ENCODE results near the gene ACTN4.
"Not testable (repeated sequence)": the region's sequence is repeated elsewhere in the genome, so short reads cannot be mapped to it uniquely, and the experiment has no call there.

The ACTN4 gene

GRCh38 chr19:38765214-38765613 lies 117.8 kb downstream of the ACTN4 start:
- no peak overlapping the region for H3K4me3 ChIP-seq (ENCODE audit: low read depth, low read length)
- DNase-seq (ENCODE audit: low read depth) = no peak
- no peak for TF ChIP-seq CTCF (IDR thresholded peaks at IDR 0.05; ENCODE audit: low read depth, low read length)
- no peak for TF ChIP-seq POLR2A (IDR thresholded peaks at IDR 0.05; ENCODE audit: extremely low read depth, insufficient read length)
- TF ChIP-seq MYC (IDR thresholded peaks at IDR 0.05; ENCODE audit: low read depth, low read length) = no peak
- TF ChIP-seq MAX (IDR thresholded peaks at IDR 0.05; ENCODE audit: low read depth, low read length) = no peak

GRCh38 chr19:38766276-38767047 lies 119.0 kb downstream of the ACTN4 start:
- H3K4me3 ChIP-seq (ENCODE audit: low read depth, low read length) = no peak overlapping the region
- TF ChIP-seq POLR2A (IDR thresholded peaks at IDR 0.05; ENCODE audit: extremely low read depth, insufficient read length) (no peak), CTCF (IDR thresholded peaks at IDR 0.05; ENCODE audit: low read depth, low read length) (no peak), MYC (IDR thresholded peaks at IDR 0.05; ENCODE audit: low read depth, low read length) (no peak), MAX (IDR thresholded peaks at IDR 0.05; ENCODE audit: low read depth, low read length) (no peak)
- DNase-seq (ENCODE audit: low read depth) = no peak

GRCh38 chr19:38769635-38770211 lies 122.3 kb downstream of the ACTN4 start:
- no peak overlapping the region for H3K4me3 ChIP-seq (ENCODE audit: low read depth, low read length)
- DNase-seq (ENCODE audit: low read depth) = no peak
- TF ChIP-seq MYC (IDR thresholded peaks at IDR 0.05; ENCODE audit: low read depth, low read length) = no peak
- TF ChIP-seq MAX (IDR thresholded peaks at IDR 0.05; ENCODE audit: low read depth, low read length) = no peak
- TF ChIP-seq CTCF (IDR thresholded peaks at IDR 0.05; ENCODE audit: low read depth, low read length) = no peak
- TF ChIP-seq POLR2A (IDR thresholded peaks at IDR 0.05; ENCODE audit: extremely low read depth, insufficient read length) = no peak

GRCh38 chr19:38770228-38770948 lies 122.9 kb downstream of the ACTN4 start:
- DNase-seq (ENCODE audit: low read depth); H3K4me3 ChIP-seq (ENCODE audit: low read depth, low read length): not testable (repeated sequence)

GRCh38 chr19:38770949-38771275 lies 123.5 kb downstream of the ACTN4 start:
- not testable (repeated sequence) for H3K4me3 ChIP-seq (ENCODE audit: low read depth, low read length); DNase-seq (ENCODE audit: low read depth)

GRCh38 chr19:38771569-38771968 lies 124.1 kb downstream of the ACTN4 start:
- not testable (repeated sequence) for DNase-seq (ENCODE audit: low read depth); H3K4me3 ChIP-seq (ENCODE audit: low read depth, low read length)

GRCh38 chr19:38773469-38774177 lies 126.2 kb downstream of the ACTN4 start, which contains the start of gene LGALS7:
LGALS7 (minus strand) TSS chr19:38773517; CDS start chr19:38773492, 25 bp downstream.
- DNase-seq (ENCODE audit: low read depth) = no peak
- TF ChIP-seq MYC (IDR thresholded peaks at IDR 0.05; ENCODE audit: low read depth, low read length) = no peak
- no peak for TF ChIP-seq MAX (IDR thresholded peaks at IDR 0.05; ENCODE audit: low read depth, low read length)
- TF ChIP-seq POLR2A (IDR thresholded peaks at IDR 0.05; ENCODE audit: extremely low read depth, insufficient read length) = no peak
- no peak within 1 kb of the TSS for H3K4me3 ChIP-seq (ENCODE audit: low read depth, low read length)

All from NB4 (cell line).